GM23248 (cell line): ENCODE results near the gene FZD1. TPM values are rescaled to one million over a fixed set of nuclear protein-coding genes. Genes with fewer than 3 reads are reported as not detected.

ENCODE experiments used
- DNase-seq: peaks from one replicate; pipeline ENCODE4 v3.0.0-alpha.2; 2015
- H2AFZ ChIP-seq: fragments of 200-600 bp; sonication (generic); 2 replicates; pipeline ENCODE4 v1.6.1; 2016; ENCODE audit warnings: antibody characterized with exemption
- H3F3A ChIP-seq: fragments of 200-600 bp; sonication (generic); 2 replicates; pipeline ENCODE4 v1.6.1; 2016; ENCODE audit warnings: mild to moderate bottlenecking, antibody characterized with exemption, mixed run types; ENCODE audit not compliant: insufficient read depth
- H3K27ac ChIP-seq: fragments of 200-600 bp; sonication (generic); 2 replicates; pipeline ENCODE4 v1.5.1; 2016; ENCODE audit warnings: mild to moderate bottlenecking
- H3K27me3 ChIP-seq: fragments of 200-600 bp; sonication (generic); replicated peaks from 2 replicates; pipeline ENCODE4 v1.6.1; 2016; ENCODE audit warnings: mild to moderate bottlenecking; ENCODE audit not compliant: insufficient read depth
- H3K36me3 ChIP-seq: fragments of 200-600 bp; sonication (generic); 2 replicates; pipeline ENCODE4 v1.6.1; 2016; ENCODE audit warnings: low read depth, mild to moderate bottlenecking
- H3K4me1 ChIP-seq: fragments of 200-600 bp; sonication (generic); 2 replicates; pipeline ENCODE4 v1.6.1; 2016; ENCODE audit warnings: mild to moderate bottlenecking; ENCODE audit not compliant: insufficient read depth
- H3K4me2 ChIP-seq: fragments of 200-600 bp; sonication (generic); one replicate; pipeline ENCODE4 v1.6.1; 2016; ENCODE audit warnings: mild to moderate bottlenecking; ENCODE audit not compliant: unreplicated experiment
- H3K4me3 ChIP-seq: fragments of 200-600 bp; sonication (generic); 2 replicates; pipeline ENCODE4 v1.5.1; 2016; ENCODE audit warnings: mild to moderate bottlenecking
- H3K79me2 ChIP-seq: fragments of 200-600 bp; sonication (generic); 2 replicates; pipeline ENCODE4 v1.6.1; 2016; ENCODE audit warnings: mild to moderate bottlenecking; ENCODE audit not compliant: insufficient read depth
- H3K9ac ChIP-seq: fragments of 200-600 bp; sonication (generic); 2 replicates; pipeline ENCODE4 v1.6.1; 2016; ENCODE audit warnings: mild to moderate bottlenecking
- H3K9me2 ChIP-seq: fragments of 200-600 bp; sonication (generic); 2 replicates; pipeline ENCODE4 v1.6.1; 2016; ENCODE audit warnings: mixed run types, mild to moderate bottlenecking, moderate library complexity; ENCODE audit not compliant: insufficient read depth
- H3K9me3 ChIP-seq: fragments of 200-600 bp; sonication (generic); one replicate; pipeline ENCODE4 v1.6.1; 2017; ENCODE audit warnings: low read depth
- H4K20me1 ChIP-seq: fragments of 200-600 bp; sonication (generic); 2 replicates; pipeline ENCODE4 v1.6.0; 2016; ENCODE audit not compliant: insufficient read depth
- EZH2 ChIP-seq: fragments of 200-600 bp; sonication (generic); IDR thresholded peaks from 2 replicates; pipeline ENCODE4 v1.6.1; 2018; ENCODE audit warnings: antibody characterized with exemption, mild to moderate bottlenecking; ENCODE audit not compliant: insufficient read depth, poor library complexity, severe bottlenecking
- EZH2phosphoT487 ChIP-seq: fragments of 200-600 bp; sonication (generic); IDR thresholded peaks from 2 replicates; pipeline ENCODE4 v1.6.1; 2018; ENCODE audit warnings: antibody characterized with exemption, moderate library complexity, mild to moderate bottlenecking, low read depth; ENCODE audit not compliant: insufficient read depth
- WGBS, 2 experiments: methylation state at CpG; one replicate each; pipeline ENCODE4 v1.1.6; 2015 to 2017; ENCODE audit warnings: low lambda C conversion rate in 2 of 2, low coverage in 1 of 2; ENCODE audit errors: missing lambda C conversion rate in 2 of 2; 5-methylcytosine and 5-hydroxymethylcytosine counted together
- in situ Hi-C: fragments of 300-500 bp; cut with MboI; formaldehyde crosslinking; loops from 2 replicates; pipeline ENCODE4 v1.15.0; 2020
- polyA plus RNA-seq: library from polyadenylated mRNA; unstranded; fragments of >200 nt; fragmentation: Nextera tagmentation; extraction: Ambion mirVana; gene quantifications from 2 replicates; pipeline ENCODE4 v1.2.1, GENCODE V29; 2016
- total RNA-seq: library from RNA; depleted of rRNA; stranded (reverse); fragments of >200 nt; shearing (Covaris generic); gene quantifications from 2 replicates; pipeline ENCODE4 v1.2.3, GENCODE V29; 2014

Gene FZD1
- total and polyA plus RNA-seq, 2 experiments from 2014 or later, result 4.0 to 15.1 TPM

- H3K4me2 ChIP-seq, result no peak overlapping the region
- no peaks in the 10 kb centered on the region for H3F3A ChIP-seq
- DNase-seq, result peak; percentile 31
- H3K9me3 ChIP-seq, result no peaks in the 10 kb centered on the region
- peaks cover 7% of the 10 kb centered on the region for H3K4me1 ChIP-seq
- no peak for TF ChIP-seq EZH2phosphoT487
- TF ChIP-seq EZH2, result no peak
- no peak overlapping the region for H3K9ac ChIP-seq
- H3K4me3 ChIP-seq, result no peak overlapping the region
- no peaks in the 10 kb centered on the region for H3K27me3 ChIP-seq
- H2AFZ ChIP-seq, result peak overlapping the region; percentile 24; the same call in 1 of the 2 replicates
- 18 to 25% methylated on average over 4 of the region's 4 CpGs for WGBS, 2 experiments
- H3K79me2 ChIP-seq, result no peaks in the 10 kb centered on the region
- no peaks in the 10 kb centered on the region for H3K36me3 ChIP-seq
- no peaks in the 10 kb centered on the region for H3K9me2 ChIP-seq
- in situ Hi-C loops, result no loop called here
- H3K27ac ChIP-seq, result no peak overlapping the region
- H4K20me1 ChIP-seq, result no peaks in the 10 kb centered on the region
Measured at GRCh38 chr7:91287371-91288084, 23.3 kb downstream of the FZD1 start.

DNA sequence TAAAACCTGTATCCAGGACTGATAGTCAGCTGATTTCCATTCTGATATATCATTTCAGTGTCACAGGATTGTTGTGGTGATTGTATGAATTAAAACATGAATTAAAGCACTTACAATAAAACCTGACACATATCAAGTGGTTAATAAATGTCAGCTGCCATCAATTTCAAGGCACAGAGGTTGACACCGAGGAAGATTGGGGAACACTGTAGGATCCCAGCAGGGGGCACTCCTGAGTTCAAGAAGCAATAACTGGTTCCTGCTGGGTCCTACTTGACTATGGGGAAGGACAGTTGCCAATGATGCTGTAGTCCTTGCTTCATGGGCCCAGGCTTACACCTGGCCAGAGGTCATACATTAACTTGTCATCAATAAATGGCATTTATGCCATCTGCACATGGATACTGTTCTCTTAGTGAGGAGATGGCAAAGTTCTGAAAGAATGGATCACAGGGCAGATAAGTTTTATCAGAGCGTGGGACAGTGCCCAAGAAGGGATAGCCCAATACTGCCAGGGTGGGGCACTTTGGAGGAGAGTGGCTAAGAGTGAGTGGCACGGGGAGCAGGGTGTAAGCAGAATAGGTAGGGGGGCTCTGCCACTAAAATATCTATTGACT is 24.1 kb downstream of the FZD1 start:
- TF ChIP-seq EZH2 (no peak), EZH2phosphoT487 (no peak)

DNA sequence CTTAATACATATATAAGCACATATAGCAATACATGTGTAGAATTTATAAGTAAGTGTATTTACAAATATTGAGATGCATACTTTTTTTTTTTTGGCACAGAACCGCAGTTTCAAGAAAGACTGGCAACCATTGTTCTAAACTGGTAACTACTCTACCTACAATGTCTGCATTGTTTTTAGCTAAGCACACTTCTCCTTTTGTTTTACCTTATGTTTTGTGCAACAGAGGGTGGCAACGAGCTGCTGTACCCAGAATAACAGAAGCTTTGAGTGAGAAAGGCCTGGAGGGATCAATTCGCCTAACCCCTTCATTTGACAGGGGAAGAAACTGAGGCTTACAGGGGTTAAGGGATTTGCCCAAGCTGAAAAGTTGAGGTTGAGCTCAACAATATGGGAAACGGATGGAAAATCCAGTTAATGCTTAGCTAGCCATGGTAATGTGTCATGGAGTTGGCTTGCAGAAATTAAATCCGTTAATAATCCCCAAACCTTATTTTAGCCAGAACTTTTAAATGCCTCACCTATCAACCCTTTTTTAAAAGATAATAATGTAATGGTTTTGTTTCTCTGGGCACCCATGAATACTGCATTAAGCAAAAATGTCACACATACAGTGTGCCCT is 25.5 kb downstream of the FZD1 start:
- Histone ChIP-seq H3K4me3 (no peak overlapping the region), H3K79me2 (no peaks in the 10 kb centered on the region), H3K9me3 (no peaks in the 10 kb centered on the region), H3K27ac (no peak overlapping the region), H3K9ac (no peak overlapping the region), H4K20me1 (no peaks in the 10 kb centered on the region), H3K36me3 (no peaks in the 10 kb centered on the region), H3K4me2 (no peak overlapping the region), H3K27me3 (peaks cover 15% of the 10 kb centered on the region; the same call in 1 of the 2 replicates), H3K9me2 (no peaks in the 10 kb centered on the region), H3K4me1 (peaks cover 7% of the 10 kb centered on the region), H2AFZ (no peak overlapping the region), H3F3A (no peaks in the 10 kb centered on the region)
- in situ Hi-C loops, result no loop called here
- 77 to 78% methylated on average over 5 of the region's 5 CpGs for WGBS, 2 experiments
- no peak for DNase-seq
- TF ChIP-seq EZH2phosphoT487 (no peak), EZH2 (no peak)

More for the DNA sequence above, 24.1 kb downstream of the FZD1 start:
- H3K4me2 ChIP-seq, result no peak overlapping the region
- H3K4me3 ChIP-seq, result no peak overlapping the region
- no peaks in the 10 kb centered on the region for H3K9me3 ChIP-seq
- H2AFZ ChIP-seq, result no peak overlapping the region
- no peak overlapping the region for H3K9ac ChIP-seq
- H3K9me2 ChIP-seq, result no peaks in the 10 kb centered on the region
- no peak overlapping the region for H3K27ac ChIP-seq
- in situ Hi-C loops, result no loop called here
- 74 to 81% methylated on average over 3 of the region's 3 CpGs for WGBS, 2 experiments
- H3K36me3 ChIP-seq, result no peaks in the 10 kb centered on the region
- peaks cover 7% of the 10 kb centered on the region for H3K4me1 ChIP-seq
- DNase-seq, result peak; percentile 32
- H3F3A ChIP-seq, result no peaks in the 10 kb centered on the region
- H4K20me1 ChIP-seq, result no peaks in the 10 kb centered on the region
- H3K27me3 ChIP-seq, result 0 out of 2 replicates have a peak, but pooled peaks cover 4% of the 10 kb centered on the region
- H3K79me2 ChIP-seq, result no peaks in the 10 kb centered on the region

DNA sequence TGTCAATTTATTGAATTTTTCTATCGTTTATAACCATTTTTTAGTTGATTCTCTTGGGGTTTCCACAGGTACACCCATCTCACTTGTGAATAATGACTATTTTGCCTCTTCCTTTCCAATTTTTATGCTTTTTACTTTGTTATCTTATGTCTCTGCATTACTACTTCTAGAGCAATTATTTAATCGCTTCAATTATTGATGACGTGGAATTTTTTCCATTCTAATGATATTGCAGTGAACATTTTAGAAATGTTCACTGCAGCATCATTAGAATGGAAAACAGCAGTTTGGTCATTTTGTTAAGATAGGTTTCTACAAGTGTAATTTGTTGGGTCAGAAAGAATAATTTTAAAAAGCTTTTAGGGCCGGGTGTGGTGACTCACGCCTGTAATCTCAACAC is 27.1 kb downstream of the FZD1 start:
- H3K4me3 ChIP-seq, result no peak overlapping the region
- no peak overlapping the region for H3K27ac ChIP-seq
- WGBS, 2 experiments, result 89 to 94% methylated on average over 5 of the region's 5 CpGs
- in situ Hi-C loops, result no loop called here
- no peak overlapping the region for H3K9ac ChIP-seq
- H3K4me1 ChIP-seq, result peaks cover 1% of the 10 kb centered on the region; the same call in 1 of the 2 replicates
- no peak for DNase-seq
- no peaks in the 10 kb centered on the region for H3K36me3 ChIP-seq
- no peaks in the 10 kb centered on the region for H3K9me3 ChIP-seq
- TF ChIP-seq EZH2 (no peak), EZH2phosphoT487 (no peak)
- H3K4me2 ChIP-seq, result no peak overlapping the region
- no peak overlapping the region for H2AFZ ChIP-seq
- H3K27me3 ChIP-seq, result peaks cover 29% of the 10 kb centered on the region
- no peaks in the 10 kb centered on the region for H3F3A ChIP-seq
- no peaks in the 10 kb centered on the region for H3K79me2 ChIP-seq
- H4K20me1 ChIP-seq, result no peaks in the 10 kb centered on the region
- no peaks in the 10 kb centered on the region for H3K9me2 ChIP-seq
